Inflammatory macrophage treated with lipopolysaccharide for 4 hours (primary cell): ENCODE data around the gene ADRA1B.
A peak's percentile ranks its signal among the peaks of the same experiment; 100 is the strongest.

Experiments
- DNase-seq: peaks from one replicate; pipeline ENCODE4 v3.0.0-alpha.2; 2020

ADRA1B gene

DNA sequence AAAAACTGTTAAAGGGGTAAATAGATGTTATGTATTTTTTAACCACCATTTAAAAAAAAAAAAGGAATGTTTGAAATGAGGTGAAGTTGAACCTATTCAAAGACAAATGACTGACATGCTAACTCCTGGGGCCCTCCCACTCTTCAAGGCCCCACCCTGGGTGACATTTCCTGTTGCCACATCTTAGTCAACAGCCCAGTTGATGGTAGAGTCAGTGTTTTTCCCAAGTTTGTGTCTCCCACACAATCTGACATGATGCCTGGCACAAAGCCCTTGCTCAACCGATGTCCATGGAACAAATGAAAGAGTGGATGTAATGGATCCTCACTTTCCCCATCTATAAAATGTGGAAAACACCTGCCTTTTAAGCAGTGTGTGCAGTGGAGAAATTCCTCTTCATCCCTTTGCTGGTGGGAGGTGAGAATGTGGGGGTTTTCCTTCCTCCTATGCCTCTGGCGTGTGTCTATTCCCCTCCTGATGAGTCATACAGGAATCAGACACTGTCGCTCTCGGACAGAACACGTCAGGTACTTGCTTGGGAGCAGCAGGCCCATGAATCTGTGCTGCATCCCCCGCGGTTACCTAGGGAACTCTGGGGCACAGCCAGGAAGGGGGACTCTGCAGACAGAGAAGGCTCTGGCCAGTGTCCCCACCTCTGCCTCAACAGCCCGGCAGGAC is 13.7 kb upstream of the ADRA1B start:
- DNase-seq: peak; percentile 49

DNA sequence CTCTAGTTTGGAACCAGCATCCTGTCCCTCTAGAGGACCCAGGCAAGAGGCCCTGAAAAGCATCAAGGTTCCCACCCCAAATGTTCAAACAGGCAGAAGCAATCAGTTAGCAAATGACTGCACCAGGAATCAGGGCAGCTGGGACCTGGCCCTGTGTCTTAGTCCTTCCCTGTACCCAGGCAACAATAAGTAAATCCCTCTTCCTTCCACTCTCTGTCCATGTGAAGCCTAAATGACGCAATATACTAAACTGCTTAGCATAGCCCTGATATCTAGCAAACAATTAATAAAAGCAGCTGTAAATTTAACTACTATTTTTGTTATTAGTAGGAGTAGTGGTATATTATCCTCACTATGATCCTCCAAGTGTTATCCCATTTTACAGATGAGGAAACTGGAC is 13.2 kb upstream of the ADRA1B start:
- DNase-seq: no peak

DNA sequence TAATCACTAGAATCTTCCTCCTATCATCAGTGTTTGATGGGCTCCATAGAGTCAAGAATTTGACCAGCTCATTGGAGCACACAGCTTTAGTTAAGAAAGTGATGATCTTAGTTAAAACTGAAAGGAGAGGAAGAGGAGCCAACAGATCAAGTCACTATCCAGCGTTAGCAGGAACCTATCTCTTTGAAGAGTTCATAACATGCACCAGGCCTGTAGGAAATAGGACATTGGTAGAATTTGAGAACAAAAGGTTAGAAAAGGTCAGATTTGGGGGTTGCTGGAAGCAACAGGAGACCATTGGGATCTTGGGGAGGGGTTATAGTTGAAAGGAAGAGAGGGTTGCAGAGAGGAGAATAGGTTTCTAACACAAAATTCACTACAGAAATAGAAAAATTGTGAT is 11.4 kb upstream of the ADRA1B start:
- DNase-seq: no peak

DNA sequence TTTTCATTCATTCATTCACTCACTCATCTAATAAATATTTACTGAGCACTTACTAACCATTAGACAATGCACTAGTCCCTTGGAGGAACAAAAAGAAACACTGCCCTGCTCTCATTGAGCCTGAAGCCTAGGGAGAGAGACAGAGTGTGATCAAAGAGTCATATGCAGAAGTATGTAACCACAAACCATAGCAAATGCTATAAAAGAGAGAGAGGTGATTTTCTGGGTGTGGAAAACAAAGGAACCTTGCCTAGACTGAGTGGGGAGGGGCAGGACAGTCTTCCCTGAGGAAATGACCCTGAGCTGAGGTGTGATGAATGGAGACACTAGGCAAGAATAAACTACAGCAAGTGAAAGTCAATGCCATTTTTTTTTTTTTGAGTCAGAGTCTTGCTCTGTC is 10.8 kb upstream of the ADRA1B start:
- DNase-seq: no peak

DNA sequence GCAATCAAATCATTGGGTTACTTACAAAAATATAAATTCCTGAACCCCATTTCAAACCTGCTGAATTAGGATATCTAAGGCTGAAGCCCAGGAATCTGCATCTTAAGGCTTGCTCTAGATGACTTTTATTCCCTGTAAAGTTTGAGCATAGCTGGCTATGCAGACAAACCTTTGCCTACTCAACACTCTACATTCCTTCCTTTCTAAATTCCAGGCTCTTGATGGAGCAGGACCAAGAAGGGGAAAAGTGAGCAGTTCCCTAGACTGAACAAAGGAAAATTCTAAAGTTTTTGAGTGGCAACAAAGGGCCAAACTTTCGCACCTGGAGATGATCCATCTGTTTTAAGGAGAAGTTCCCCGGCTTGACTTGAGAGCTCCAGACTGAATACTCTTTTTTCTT is 9.8 kb upstream of the ADRA1B start:
- no peak for DNase-seq

DNA sequence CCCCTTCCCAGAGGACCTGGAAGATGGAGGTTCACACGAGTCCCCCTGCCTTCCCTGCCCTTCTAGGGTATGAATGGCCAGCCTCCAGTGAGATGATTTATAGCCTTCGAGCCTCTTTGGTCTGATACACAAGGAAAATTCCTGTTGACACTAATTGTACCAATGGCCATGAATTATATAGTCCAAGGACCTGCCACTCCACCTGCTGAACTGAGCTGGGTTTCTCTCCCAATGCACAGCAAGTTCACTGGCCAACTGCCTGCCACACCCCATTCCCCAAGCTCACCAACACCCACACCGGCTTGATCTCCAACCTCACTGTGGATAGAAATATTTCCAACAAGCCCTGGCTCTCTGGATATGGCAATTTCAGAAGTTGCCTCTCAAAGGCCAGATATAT is 9.3 kb upstream of the ADRA1B start:
- DNase-seq: no peak

DNA sequence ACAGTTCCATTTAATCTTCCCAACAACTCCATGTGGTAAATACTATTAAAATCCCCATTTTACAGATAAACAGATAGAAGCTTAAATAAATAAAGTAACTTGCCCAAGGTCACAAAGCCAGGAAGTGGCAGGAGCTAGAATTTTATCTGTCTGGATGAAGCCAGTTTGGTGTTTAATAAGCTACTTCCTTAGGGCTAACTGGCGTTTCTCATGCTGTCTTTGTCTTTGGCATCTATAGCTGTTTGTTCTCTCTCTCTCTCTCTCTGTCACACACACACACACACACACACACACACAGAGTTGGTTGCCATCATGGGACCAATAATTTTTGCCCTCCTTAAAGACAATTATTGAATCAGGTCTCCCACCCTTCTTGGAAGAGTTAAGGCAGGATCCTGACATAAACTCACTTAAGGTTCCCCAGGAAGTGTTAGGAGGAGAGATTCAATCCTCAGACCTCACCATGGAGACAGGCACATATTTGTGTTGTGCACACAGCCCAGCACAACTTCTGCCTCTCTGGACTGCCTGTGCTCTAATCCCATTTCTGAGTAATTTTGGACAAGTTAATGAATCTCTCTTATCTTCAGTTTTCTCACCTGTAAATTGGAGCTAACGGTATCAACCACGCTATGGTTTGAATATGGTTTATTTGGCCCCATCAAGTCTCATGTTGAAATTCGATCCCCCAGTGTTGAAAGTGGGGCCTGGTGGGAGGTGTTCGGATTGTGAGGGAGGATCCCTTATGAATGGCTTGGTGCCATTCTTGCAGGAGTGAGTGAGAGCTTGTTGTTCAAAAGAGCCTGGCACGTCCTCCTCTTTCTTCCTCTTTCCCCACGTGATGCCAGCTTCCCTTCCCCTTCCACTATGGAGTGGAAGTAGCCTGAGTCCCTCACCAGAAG is 8.3 kb upstream of the ADRA1B start:
- peak; percentile 15 for DNase-seq

DNA sequence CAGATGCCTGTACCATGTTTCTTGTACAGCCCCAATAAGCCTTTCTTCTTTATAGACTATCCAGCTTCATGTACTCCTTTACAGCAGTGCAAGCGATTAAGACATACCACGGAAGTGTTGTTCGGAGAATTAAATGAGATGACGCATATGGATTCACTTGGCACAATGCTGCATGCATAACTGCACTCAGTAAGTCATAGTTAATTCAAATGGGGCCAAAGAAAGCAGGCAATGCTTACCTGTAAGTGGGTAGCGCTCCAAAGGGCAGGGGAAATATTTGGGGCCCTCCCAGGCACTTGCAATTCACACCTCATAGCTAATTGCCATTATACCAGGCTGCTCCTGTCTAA is 7.7 kb upstream of the ADRA1B start:
- no peak for DNase-seq

DNA sequence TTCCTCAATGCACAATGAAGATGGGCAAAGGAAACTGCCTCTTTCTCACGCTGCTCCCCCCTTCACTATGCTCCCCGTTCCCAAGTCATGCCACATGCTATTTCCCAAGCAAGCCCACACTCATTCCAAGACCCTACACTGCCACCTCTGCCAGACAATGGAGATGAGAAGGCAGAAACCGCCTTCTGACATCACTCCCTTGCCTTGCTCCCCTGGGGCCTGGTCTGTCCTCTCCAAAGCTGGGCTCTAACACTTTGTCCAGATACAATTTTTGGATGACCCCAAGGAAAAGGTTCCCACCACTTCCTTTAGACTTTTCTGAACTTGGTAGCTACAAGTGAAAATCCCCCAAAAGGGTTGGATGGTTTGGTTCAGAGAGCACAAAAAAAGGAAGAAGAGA is 7.2 kb upstream of the ADRA1B start:
- no peak for DNase-seq

DNA sequence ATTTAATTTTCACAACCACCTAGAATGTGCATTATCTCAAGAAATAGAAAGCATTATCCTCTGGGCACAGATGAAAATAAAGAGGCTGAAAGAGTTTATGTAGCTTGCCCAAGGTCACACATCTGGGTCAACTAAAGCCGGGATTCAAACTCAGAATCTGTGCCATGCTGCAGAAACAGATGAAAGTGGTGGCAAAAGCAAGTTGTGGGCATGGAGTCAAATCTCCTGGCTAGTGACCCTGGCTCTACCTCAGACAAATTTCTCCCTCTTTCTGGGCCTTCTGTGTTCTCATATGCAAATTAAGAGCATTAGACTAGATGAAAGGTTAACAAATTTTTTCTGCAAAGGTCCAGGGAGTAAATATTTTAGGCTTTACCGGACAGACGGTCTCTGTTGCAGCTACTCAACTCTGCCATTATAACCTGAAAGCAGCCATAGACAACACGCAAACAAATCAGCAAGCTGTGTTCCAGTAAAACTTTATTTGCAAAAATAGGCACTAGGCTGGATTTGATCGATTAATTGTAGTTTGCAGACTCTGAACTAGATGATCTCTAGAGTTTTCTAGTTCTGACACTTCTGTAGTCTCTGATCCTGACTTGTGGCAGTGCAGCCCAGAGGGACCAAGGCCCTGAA is 6.0 kb upstream of the ADRA1B start:
- no peak for DNase-seq

DNA sequence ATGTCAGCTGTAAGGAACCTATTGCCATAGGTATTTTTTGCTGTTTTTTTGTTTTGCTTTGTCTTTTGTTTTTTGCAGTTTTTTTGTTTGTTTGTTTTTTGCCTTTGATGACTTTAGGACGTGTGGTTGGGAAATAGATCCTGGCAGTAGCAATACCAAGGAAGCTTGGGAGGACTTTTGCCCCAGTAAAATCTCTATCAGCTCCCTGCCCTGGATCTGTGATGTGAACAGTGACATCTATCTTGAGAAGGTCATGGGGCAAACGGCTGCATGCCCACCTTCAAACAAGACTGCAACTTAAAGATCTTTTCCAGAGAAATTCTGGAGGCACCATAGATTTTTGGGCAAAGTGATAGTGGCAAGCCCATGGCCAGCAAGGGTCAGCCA is 5.4 kb upstream of the ADRA1B start:
- no peak for DNase-seq

DNA sequence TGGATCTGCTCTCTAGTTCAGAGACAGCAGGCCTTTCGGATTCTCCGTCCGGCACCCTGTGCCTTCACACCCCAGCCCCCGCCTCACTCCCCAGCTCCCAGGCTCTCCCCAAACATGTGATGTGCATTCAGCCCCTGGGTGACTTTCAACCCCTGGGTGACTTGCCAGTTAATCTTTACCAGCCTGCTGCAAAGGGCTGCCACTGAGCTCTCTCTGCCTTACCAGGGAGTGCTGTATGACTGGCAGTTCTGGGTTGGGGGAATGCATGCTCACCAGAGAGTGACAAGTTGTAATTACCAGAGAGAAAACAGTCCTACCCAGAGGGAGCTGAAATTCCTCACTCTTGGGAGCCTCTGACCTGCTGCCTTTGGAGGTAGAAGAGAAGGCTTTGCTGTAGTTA is 4.9 kb upstream of the ADRA1B start:
- DNase-seq: no peak

DNA sequence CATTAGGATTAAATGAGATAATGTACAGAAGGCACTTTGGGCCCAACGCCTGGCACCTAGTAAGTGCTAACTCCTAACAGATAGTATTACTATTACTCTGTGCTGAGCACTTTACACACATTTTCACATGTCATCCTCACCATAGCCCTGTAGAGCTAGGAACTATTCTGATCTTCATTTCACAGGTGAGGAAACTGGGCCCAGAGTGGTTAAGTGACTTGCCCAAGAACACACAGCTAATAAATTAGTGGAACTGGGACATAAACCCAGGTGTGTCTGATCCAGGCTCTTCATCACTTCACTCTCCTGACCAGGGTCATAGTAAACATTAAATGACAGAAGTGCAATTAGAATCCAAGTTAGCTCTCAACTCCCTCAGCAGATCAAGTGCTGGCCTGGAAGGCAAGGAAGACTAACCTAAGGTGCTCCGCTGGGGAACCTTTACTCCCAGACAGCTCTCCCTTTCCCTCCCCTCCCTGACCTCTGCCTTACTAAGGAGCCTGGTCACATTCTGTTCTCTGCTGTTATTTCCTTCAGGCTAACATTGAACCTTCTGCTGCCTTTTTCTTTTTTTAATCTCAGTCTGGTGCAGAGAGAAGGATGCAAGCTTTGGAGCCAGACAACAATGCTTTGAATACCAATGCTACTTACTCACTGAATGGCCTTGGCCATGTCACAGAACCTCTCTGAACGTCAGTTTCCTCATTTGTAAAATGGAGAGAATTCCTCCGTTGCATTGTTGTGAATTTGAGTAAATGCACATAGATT is 4.1 kb upstream of the ADRA1B start:
- DNase-seq: no peak

DNA sequence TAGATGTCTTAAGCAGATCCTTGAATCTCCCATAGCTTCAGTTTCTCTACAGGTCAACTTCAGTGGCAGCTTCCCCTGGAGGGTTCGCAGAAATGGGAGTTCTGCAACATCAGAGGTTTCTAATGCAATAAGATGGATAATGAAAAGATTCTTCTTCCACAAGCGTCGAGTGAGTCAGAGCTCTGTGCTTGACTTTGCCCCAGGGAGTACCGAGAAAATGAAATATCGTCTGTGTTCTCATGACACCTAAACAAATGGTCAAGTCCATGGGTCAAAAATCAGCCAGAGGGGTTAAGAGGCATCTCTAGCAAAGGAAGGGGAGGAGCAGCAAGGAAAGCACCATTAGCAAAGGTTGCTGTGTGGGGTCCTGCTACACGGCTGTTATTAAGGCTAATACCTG is 3.2 kb upstream of the ADRA1B start:
- peak; percentile 56 for DNase-seq

DNA sequence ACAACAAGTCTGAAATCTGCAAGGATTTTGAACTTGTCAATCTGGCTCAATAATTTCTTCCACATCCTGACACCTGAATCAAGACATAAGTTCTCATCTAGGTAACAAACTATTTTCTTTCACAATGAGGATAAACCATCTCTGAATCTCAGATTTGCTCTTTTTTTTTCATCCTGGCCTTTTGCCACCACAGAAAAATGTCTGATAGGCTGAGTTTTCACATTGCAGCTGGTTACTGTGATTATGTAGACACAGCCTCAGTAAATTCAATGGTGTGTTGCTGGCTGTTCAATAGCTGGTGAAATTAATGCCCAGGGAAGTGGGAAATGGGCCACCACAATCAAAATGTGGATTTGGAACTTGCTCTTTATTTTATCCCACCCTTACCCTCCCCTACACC is 2.8 kb upstream of the ADRA1B start:
- no peak for DNase-seq

DNA sequence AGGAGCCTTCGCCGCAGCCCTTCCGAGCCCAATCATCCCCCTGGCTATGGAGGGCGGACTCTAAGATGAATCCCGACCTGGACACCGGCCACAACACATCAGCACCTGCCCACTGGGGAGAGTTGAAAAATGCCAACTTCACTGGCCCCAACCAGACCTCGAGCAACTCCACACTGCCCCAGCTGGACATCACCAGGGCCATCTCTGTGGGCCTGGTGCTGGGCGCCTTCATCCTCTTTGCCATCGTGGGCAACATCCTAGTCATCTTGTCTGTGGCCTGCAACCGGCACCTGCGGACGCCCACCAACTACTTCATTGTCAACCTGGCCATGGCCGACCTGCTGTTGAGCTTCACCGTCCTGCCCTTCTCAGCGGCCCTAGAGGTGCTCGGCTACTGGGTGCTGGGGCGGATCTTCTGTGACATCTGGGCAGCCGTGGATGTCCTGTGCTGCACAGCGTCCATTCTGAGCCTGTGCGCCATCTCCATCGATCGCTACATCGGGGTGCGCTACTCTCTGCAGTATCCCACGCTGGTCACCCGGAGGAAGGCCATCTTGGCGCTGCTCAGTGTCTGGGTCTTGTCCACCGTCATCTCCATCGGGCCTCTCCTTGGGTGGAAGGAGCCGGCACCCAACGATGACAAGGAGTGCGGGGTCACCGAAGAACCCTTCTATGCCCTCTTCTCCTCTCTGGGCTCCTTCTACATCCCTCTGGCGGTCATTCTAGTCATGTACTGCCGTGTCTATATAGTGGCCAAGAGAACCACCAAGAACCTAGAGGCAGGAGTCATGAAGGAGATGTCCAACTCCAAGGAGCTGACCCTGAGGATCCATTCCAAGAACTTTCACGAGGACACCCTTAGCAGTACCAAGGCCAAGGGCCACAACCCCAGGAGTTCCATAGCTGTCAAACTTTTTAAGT is 819 bp downstream of the ADRA1B start:
- DNase-seq: no peak

DNA sequence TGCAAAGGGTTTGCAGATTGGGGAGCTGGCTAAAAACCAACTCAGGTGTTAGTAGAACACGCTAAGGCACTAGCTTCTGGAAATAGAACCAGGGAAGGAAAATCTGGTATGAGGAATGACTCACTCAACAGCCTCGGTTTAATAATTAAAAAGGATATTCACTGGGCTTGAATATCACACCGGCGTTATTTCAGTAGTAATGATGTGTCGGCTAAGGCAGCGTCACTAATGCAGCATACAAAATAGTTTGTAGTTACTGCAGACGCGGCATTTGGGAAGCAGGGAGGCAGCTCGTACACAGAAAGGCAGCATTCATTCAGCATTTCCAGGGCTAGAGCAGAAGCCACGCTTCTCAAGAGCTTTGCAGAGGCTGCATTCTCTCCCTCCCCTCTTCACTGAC is 1.7 kb downstream of the ADRA1B start:
- DNase-seq: no peak

DNA sequence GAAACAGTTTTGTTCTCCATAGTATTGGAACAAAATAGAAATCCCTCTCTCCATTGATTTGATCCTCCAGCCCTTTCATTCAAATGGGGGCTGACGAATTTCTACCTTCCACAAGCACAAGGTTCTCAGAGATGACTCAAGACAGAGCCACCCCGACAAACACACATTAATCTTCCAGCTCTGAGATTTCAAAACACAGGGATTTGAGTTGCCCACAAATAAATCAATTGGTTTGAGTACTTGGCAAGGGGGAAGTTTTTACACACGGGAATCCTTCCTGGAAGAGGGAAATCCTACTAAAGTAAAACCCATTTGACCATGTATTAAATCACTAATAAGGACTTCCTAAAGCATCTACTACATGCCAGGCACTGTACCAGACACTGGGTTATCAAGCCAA is 5.4 kb downstream of the ADRA1B start:
- DNase-seq: no peak

DNA sequence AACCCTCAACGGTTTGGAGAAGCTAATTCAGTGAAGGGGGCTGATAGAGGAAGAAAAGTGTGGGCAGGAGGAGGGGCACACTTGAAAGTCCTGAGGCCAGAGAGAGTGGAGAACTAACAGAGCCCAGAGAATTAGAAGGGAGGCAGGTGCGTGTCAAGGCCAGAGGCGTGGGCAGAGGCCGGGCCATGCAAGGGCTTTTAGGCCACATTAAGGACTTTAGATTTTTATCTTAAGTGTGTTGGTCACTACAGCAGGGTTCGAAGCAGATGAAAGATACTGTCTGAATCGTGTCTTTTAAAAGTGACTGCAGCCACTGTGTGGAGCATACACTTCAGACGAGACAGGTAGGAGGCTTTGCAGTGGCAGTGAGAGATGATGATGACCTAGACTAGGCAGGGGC is 6.7 kb downstream of the ADRA1B start:
- DNase-seq: no peak

DNA sequence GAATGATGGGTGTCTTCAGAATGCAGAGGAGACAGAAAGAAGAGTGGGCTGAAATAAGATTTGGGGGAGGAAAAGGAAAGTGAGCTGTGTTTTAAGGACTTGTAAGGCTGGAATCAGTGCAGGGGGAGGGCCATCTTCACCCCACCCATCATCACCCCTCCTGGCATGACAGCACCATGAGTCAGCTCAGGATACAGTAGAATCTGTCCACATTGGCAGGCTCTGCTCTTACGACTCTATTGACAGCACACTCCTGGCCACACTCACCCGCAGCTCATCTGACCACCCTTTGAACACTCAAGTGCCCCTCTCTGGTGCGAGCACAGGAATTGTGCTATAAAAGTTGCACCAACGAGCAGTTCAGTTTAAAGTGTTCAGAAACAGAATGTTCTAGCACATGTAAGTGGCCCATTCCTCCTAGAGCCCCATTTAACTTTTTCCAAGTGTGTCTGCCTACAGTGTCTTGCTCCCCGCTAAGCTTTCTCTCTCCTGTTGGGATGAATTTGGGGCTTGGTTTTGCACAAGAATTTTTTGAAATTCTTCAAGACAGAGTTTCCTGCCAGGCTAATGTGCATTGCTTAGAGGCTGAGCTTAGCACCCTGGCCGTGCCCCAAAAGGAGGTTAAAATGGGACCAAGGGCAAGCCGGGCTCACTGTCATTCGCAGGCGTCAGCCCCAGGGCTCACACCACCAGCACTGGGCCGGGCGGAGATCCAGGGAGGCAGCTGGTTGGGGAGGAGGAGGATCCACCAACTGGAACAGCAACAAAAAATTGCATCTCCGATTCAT is 12.0 kb downstream of the ADRA1B start:
- no peak for DNase-seq

DNA sequence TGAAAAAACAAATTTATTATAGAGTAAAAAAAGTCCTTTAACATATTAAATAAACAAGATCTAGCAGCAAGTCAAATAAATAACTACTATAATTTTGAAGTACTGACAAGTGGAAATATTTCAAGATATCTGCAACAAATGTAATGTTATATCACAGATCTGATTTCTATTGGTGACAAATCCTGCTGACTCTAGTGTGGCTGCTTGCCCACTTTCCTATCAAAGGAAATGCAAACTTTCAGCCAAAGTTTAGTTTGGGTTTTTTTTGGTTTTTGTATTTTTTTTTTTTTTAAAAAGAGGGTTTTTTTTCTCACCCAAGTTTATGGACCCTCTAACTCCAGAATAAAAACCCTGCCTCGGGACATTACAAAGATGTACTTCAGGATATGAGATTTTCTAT is 12.9 kb downstream of the ADRA1B start:
- DNase-seq: no peak
